Keratinocyte (primary cell): ENCODE results near the gene NFKBIL1. TPM values are rescaled to one million over a fixed set of nuclear protein-coding genes. Genes with fewer than 3 reads are reported as not detected.

Experiments used
- DNase-seq: peaks from one replicate; pipeline ENCODE4 v3.0.0-alpha.2; 2011; ENCODE audit warnings: low read depth, missing footprints, low spot score
- FAIRE-seq: peaks from 2 replicates; lab custom pipeline; 2011; peaks lifted over from hg19 to GRCh38; lab: Jason Lieb, UNC
- H2AFZ ChIP-seq: 2 replicates; pipeline ENCODE4 v1.6.0; 2012; ENCODE audit warnings: low read length, control low read depth, inconsistent platforms; ENCODE audit not compliant: control insufficient read depth
- H3K27ac ChIP-seq: 2 replicates; pipeline ENCODE4 v1.5.1; 2011; ENCODE audit warnings: low read length; ENCODE audit not compliant: control insufficient read depth, insufficient read depth
- H3K27me3 ChIP-seq: 3 replicates; pipeline ENCODE4 v1.6.0; 2011; ENCODE audit warnings: low read length; ENCODE audit not compliant: control insufficient read depth, insufficient read depth; ENCODE audit errors: extremely low read depth
- H3K36me3 ChIP-seq, 2 experiments: 2 replicates in 1 of 2; 3 replicates in 1 of 2; pipeline ENCODE4 v1.5.1; 2011; ENCODE audit warnings: low read length in 2 of 2, mild to moderate bottlenecking in 1 of 2; ENCODE audit not compliant: control insufficient read depth in 2 of 2, insufficient read depth in 2 of 2; ENCODE audit errors: extremely low read depth in 1 of 2
- H3K4me1 ChIP-seq: 3 replicates; pipeline ENCODE4 v1.5.1; 2011; ENCODE audit warnings: low read length; ENCODE audit not compliant: control insufficient read depth, insufficient read depth; ENCODE audit errors: extremely low read depth
- H3K4me2 ChIP-seq: 3 replicates; pipeline ENCODE4 v1.6.0; 2011; ENCODE audit warnings: low read depth, low read length; ENCODE audit not compliant: control insufficient read depth, insufficient read depth; ENCODE audit errors: extremely low read depth
- H3K4me3 ChIP-seq, 3 experiments: fragments of 200-600 bp in 1 of 3; sonication (generic) in 1 of 3; 2 replicates in 2 of 3; 3 replicates in 1 of 3; pipeline ENCODE4 v1.5.1; 2011 to 2016; ENCODE audit warnings: low read length in 3 of 3, mild to moderate bottlenecking in 3 of 3, control low read depth in 2 of 3, inconsistent platforms in 1 of 3, low read depth in 1 of 3, mixed read lengths in 1 of 3, mixed run types in 1 of 3, moderate library complexity in 1 of 3; ENCODE audit not compliant: control insufficient read depth in 2 of 3, insufficient read depth in 2 of 3; ENCODE audit errors: extremely low read depth in 1 of 3
- H3K79me2 ChIP-seq: 2 replicates; pipeline ENCODE4 v1.6.0; 2012; ENCODE audit warnings: low read length; ENCODE audit not compliant: control insufficient read depth, insufficient read depth
- H3K9ac ChIP-seq: 3 replicates; pipeline ENCODE4 v1.6.0; 2011; ENCODE audit warnings: low read length; ENCODE audit not compliant: control insufficient read depth, insufficient read depth; ENCODE audit errors: extremely low read depth
- H3K9me1 ChIP-seq: 3 replicates; pipeline ENCODE4 v1.6.0; 2011; ENCODE audit warnings: low read length; ENCODE audit not compliant: control insufficient read depth, insufficient read depth; ENCODE audit errors: extremely low read depth
- H3K9me3 ChIP-seq: 2 replicates; pipeline ENCODE4 v1.5.1; 2012; ENCODE audit warnings: low read depth, low read length; ENCODE audit not compliant: control insufficient read depth
- H4K20me1 ChIP-seq: 3 replicates; pipeline ENCODE4 v1.6.0; 2011; ENCODE audit warnings: low read length; ENCODE audit not compliant: control insufficient read depth, insufficient read depth; ENCODE audit errors: extremely low read depth
- CTCF ChIP-seq, 3 experiments: IDR thresholded peaks in 1 of 3; conservative IDR thresholded peaks in 1 of 3; optimal IDR thresholded peaks in 1 of 3; 2 replicates in 2 of 3; 3 replicates in 1 of 3; pipeline versions ENCODE3 to v1.5.1; 2011; ENCODE audit warnings: low read length in 3 of 3, mild to moderate bottlenecking in 3 of 3, moderate library complexity in 2 of 3, control low read depth in 1 of 3, inconsistent platforms in 1 of 3; ENCODE audit not compliant: insufficient read depth in 2 of 3; ENCODE audit errors: extremely low read depth in 1 of 3
- EZH2 ChIP-seq: IDR thresholded peaks from one replicate; pipeline ENCODE4 v1.6.1; 2012; ENCODE audit warnings: inconsistent platforms, mild to moderate bottlenecking, low read length, moderate library complexity
- dilution Hi-C: fragments of 300-500 bp; cut with MboI; formaldehyde crosslinking; loops from one replicate; pipeline ENCODE4 v1.7.0; 2020; ENCODE audit warnings: low sequenced_read_pairs; ENCODE audit not compliant: extremely low pct_ligation_motif_present
- polyA plus RNA-seq, 5 experiments: library from polyadenylated mRNA; depleted of rRNA in 3 of 5; stranded (reverse) in 3 of 5; stranded (forward) in 1 of 5; unstranded in 1 of 5; fragments of >200 nt; gene quantifications; 1 replicate in 1 of 5; 2 replicates in 3 of 5; 3 replicates in 1 of 5; pipeline versions ENCODE4 v1.2.1 to v1.2.3, GENCODE V29; 2011 to 2012; ENCODE audit warnings: missing spikeins in 2 of 5, low read depth in 1 of 5, low replicate concordance in 1 of 5

The NFKBIL1 gene
- polyA plus RNA-seq, 1 donor (not counting 4 experiments of a cell fraction or from before 2014, with no cell fraction given), result 4.8 TPM

GRCh38 chr6:31525553-31525931 lies 21.9 kb upstream of the NFKBIL1 start:
- Histone ChIP-seq H3K9ac (no peak overlapping the region), H3K9me1 (no peaks in the 10 kb centered on the region), H3K79me2 (no peaks in the 10 kb centered on the region), H3K36me3 (peaks cover 5 to 8% of the 10 kb centered on the region in 2 experiments), H3K9me3 (no peaks in the 10 kb centered on the region), H2AFZ (no peak overlapping the region), H3K27ac (no peak overlapping the region), H3K4me2 (no peak overlapping the region), H3K4me3 (no peak overlapping the region), H4K20me1 (peaks cover 6% of the 10 kb centered on the region), H3K4me1 (peaks cover 7% of the 10 kb centered on the region), H3K27me3 (no peaks in the 10 kb centered on the region)
- TF ChIP-seq CTCF (optimal IDR thresholded peaks at IDR 0.05 in 1 of 3, IDR thresholded peaks at IDR 0.05 in 1 of 3, conservative IDR thresholded peaks at IDR 0.05 in 1 of 3; ENCODE audit: extremely low read depth in 1 of 3, insufficient read depth in 2 of 3, low read length in 3 of 3) (no peak), EZH2 (no peak)
- DNase-seq (no peak), FAIRE-seq (no peak)
- dilution Hi-C loops, result no loop called here

GRCh38 chr6:31525932-31526591 lies 21.3 kb upstream of the NFKBIL1 start:
- H3K36me3 ChIP-seq, result peaks cover 10 to 11% of the 10 kb centered on the region in 2 experiments
- TF ChIP-seq CTCF (optimal IDR thresholded peaks at IDR 0.05 in 1 of 3, IDR thresholded peaks at IDR 0.05 in 1 of 3, conservative IDR thresholded peaks at IDR 0.05 in 1 of 3; ENCODE audit: extremely low read depth in 1 of 3, insufficient read depth in 2 of 3, low read length in 3 of 3) (no peak), EZH2 (no peak)
- peaks cover 7% of the 10 kb centered on the region for H3K4me1 ChIP-seq
- H4K20me1 ChIP-seq, result peaks cover 11% of the 10 kb centered on the region
- no peaks in the 10 kb centered on the region for H3K9me3 ChIP-seq
- no peaks in the 10 kb centered on the region for H3K79me2 ChIP-seq
- no peak for FAIRE-seq
- H3K27ac ChIP-seq, result no peak overlapping the region
- no peaks in the 10 kb centered on the region for H3K9me1 ChIP-seq
- no peak overlapping the region for H3K4me3 ChIP-seq
- H3K9ac ChIP-seq, result no peak overlapping the region
- no peaks in the 10 kb centered on the region for H3K27me3 ChIP-seq
- H2AFZ ChIP-seq, result no peak overlapping the region
- no peak for DNase-seq
- dilution Hi-C loops, result no loop called here
- H3K4me2 ChIP-seq, result no peak overlapping the region
